ENCODE data around the gene JAKMIP3.
"Not testable (repeated sequence)": the region's sequence is repeated elsewhere in the genome, so short reads cannot be mapped to it uniquely, and the experiment has no call there.

Gene JAKMIP3

GRCh38 chr10:132066812-132067211 lies 1.1 kb downstream of the JAKMIP3 start:
- DNase-seq = no peak

- DNase-seq = no peak
These were observed 2.8 kb downstream of the JAKMIP3 start for GRCh38 chr10:132068431-132069121.

- no peak for DNase-seq
These were observed 3.5 kb downstream of the JAKMIP3 start for GRCh38 chr10:132069122-132069848.

- DNase-seq = no peak
These were observed 4.1 kb downstream of the JAKMIP3 start for GRCh38 chr10:132069849-132070182.

GRCh38 chr10:132070724-132071123 lies 5.0 kb downstream of the JAKMIP3 start:
- no peak for DNase-seq

- DNase-seq = no peak
These were observed 5.9 kb downstream of the JAKMIP3 start for GRCh38 chr10:132071667-132072066.

GRCh38 chr10:132075909-132076577 lies 10.3 kb downstream of the JAKMIP3 start:
- no peak for DNase-seq

GRCh38 chr10:132076578-132077081 lies 10.9 kb downstream of the JAKMIP3 start:
- no peak for DNase-seq

- no peak for DNase-seq
These were observed 11.3 kb downstream of the JAKMIP3 start for GRCh38 chr10:132077091-132077490.

GRCh38 chr10:132078746-132079345 lies 13.1 kb downstream of the JAKMIP3 start:
- DNase-seq = no peak

- DNase-seq = not testable (repeated sequence)
These were observed 18.6 kb downstream of the JAKMIP3 start for GRCh38 chr10:132084384-132084783.

- not testable (repeated sequence) for DNase-seq
These were observed 27.5 kb downstream of the JAKMIP3 start for GRCh38 chr10:132093236-132093635.

GRCh38 chr10:132094581-132095234 lies 29.0 kb downstream of the JAKMIP3 start:
- no peak for DNase-seq

- no peak for DNase-seq
These were observed 29.8 kb downstream of the JAKMIP3 start for GRCh38 chr10:132095403-132096113.

- no peak for DNase-seq
These were observed 30.5 kb downstream of the JAKMIP3 start for GRCh38 chr10:132096223-132096622.

GRCh38 chr10:132096863-132097478 lies 31.2 kb downstream of the JAKMIP3 start:
- DNase-seq = no peak

GRCh38 chr10:132097609-132098377 lies 32.0 kb downstream of the JAKMIP3 start:
- DNase-seq = no peak

GRCh38 chr10:132098539-132099388 lies 33.0 kb downstream of the JAKMIP3 start:
- DNase-seq = no peak

- DNase-seq = no peak
These were observed 33.8 kb downstream of the JAKMIP3 start for GRCh38 chr10:132099389-132100090.

Data from fibroblast of skin of right biceps (primary cell).